HS-5 (cell line): ENCODE data around the gene BMPER.
A peak's percentile ranks its signal among the peaks of the same experiment; 100 is the strongest.
"Not testable (repeated sequence)": the region's sequence is repeated elsewhere in the genome, so short reads cannot be mapped to it uniquely, and the experiment has no call there.

Source experiments
- DNase-seq: peaks from one replicate; pipeline ENCODE4 v3.0.0-alpha.2; 2012; ENCODE audit warnings: low read depth

BMPER gene

GRCh38 chr7:34138483-34138882 lies 233.1 kb downstream of the BMPER start:
- no peak for DNase-seq

DNA sequence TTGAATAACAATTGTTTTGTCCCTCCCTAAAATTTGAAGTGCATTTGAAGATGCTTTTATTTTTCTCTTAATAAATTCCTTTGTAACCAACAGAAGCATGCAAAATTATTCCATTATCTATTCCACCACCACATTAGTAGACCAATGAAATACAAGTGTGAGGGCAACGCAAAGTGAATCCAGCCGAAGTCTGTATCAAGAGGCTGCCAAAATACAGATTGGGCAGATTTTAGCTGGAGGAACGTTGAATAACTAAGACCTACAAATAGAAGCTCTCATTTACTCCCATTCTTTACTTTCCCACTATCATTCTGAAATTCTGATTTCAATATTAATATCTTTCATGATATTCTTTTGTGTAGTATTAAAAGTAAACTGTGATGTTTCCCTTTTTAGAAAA lies 233.7 kb downstream of the BMPER start:
- no peak for DNase-seq

- no peak for DNase-seq
These were observed 234.7 kb downstream of the BMPER start for GRCh38 chr7:34140066-34140465.

DNA sequence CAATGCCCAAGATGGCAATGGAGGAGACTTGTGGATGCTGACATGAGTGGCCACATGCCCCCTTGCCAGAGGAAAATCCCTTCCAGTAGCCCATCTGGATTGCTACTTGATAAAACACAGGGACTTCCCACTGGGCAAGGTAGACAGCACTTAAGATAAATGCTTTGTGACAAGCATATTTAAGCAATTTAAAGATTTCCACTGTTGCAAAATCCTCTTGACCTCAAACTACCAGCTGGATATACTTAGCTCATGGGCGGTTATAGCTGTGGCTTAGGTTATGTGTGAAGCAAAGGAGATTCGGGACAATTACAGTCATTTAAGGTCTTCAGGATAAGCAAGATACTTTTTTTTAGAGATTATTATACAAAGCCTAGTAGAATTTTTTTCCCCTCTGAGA lies 238.1 kb downstream of the BMPER start:
- peak; percentile 52 for DNase-seq

GRCh38 chr7:34145603-34146002 lies 240.3 kb downstream of the BMPER start:
- no peak for DNase-seq

- no peak for DNase-seq
These were observed 248.4 kb downstream of the BMPER start for GRCh38 chr7:34153656-34154270.

DNA sequence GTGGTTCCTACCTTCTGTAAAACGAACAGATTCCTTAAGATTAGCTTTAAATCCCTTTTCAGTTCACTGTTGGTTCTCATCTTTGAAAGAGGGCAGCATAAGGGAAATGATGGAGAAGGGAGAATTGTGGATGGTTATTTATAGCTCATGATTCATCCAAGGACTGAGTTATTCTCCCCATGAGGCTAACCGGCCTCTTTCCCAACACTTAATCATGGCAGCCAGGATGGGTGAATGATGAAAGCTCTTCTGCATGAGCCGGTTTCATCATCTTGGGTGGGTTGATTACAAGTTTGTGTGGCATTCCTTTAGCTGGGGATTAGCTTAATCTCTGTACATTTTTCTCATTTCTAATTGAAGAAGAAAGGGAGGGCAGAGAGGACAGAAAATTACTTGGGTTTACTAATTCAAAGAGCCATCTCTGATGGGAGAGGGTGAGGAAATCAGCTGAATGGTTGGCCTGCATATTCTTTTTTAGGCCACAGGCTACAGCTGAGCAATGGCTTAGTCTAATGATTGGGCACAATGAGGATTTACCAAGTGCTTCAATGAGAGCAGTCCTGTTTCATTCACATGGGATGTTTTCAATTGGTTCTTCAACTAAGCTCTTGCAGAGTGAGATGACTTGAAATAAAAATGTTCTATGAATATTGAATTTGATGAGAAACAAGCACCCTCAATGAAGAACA lies 250.0 kb downstream of the BMPER start:
- peak; percentile 90 for DNase-seq

GRCh38 chr7:34156336-34156735 lies 251.0 kb downstream of the BMPER start:
- no peak for DNase-seq

GRCh38 chr7:34157137-34157536 lies 251.8 kb downstream of the BMPER start:
- DNase-seq = no peak

DNA sequence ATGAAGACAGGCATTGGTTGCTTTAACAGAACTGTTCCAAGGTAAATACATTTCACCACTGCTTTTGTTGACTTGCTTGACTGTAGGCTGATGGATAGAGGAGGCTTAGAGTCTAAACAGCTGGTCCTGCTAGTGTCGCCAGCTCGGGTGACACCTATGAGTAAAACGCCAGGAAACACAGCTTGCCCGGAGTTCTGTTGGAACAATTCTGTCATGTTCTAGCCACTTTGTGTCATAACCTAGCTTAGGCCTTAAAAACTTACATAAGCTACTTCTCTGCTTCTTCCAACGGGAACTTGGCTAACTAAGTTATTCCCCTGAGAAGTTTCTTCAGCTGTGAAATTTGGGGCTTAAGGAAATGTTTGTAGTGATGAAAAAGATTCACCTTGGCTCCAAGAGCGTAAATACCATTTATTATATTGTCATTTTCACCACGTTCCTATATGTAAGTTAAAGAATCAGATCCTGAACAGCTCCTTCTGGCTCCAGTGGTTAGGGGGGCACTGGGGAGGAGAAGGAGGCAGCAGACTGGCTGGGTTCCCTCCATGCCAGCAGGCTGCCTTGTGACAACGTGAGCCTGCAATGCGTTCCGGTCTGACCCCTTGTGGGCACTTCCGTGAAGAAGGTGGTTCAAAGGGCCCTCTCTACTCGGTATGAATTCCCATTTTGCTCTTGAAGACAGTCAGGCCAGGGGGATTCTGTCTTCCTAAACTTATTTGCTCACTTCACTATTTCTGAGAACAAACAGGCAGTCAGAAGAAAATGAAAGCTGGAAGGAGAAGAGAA lies 253.2 kb downstream of the BMPER start:
- no peak for DNase-seq

DNA sequence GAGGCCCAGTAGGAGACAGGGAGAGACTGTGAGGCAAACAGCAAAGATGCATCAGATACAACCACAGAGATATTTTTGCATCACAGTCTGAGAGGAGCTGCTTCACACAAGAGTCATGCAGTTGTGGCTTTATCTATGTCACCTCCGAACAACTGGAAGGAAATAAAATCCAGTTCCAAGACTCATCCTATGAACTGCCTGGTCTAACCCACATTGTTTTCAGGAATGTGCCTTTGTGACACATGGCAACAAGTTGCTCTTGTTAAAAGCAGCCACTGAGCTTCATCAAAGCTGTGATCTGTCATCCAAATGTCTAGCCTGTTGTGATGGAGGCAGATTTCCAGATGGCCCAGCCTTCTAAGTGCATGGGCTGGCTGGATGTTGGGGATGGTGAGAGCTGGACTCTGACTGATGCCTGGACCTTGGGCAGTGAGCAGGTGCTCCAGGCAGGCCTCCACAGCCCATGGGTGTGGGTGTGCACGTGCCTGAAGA lies 255.0 kb downstream of the BMPER start:
- peak; percentile 93 for DNase-seq

GRCh38 chr7:34162027-34162565 lies 256.8 kb downstream of the BMPER start:
- no peak for DNase-seq

DNA sequence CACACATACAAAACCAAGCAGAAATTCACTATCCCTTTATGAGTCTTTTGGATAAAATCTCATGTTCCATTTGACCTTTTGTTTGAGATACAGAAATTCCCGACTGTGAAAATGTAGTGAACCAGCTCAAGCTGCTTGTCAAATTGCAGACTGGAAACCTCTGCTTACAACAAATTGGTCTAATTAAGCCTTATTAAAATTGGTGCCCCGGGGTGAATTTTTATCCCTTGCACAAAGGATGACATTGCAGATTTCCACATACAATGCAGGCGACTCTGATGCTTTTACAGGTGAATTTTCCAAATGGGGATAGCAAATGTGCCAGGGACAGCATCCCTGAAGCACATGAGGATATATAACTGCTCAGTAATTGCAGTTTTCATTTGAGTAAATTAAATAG lies 257.3 kb downstream of the BMPER start:
- no peak for DNase-seq

DNA sequence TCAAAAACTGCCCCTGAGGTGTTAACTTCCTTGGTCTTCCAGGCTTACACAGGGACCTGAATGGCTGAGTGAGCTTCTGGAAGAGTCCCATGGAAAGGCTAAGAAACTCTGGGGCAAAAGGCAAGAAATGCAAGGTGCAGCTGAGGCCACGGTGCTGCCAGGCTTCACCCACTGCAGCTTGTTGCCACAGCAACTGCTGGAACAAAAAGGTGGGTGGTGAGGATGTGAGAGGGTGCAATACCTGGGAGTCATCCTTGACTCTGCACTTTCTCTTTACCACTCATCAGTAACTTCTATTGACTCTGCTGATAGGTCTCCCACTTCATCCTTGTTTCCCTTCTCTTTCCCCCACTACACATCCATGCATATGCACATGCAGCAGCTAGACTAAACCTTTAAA lies 258.6 kb downstream of the BMPER start:
- no peak for DNase-seq

- no peak for DNase-seq
These were observed 260.1 kb downstream of the BMPER start for GRCh38 chr7:34165466-34165865.

DNA sequence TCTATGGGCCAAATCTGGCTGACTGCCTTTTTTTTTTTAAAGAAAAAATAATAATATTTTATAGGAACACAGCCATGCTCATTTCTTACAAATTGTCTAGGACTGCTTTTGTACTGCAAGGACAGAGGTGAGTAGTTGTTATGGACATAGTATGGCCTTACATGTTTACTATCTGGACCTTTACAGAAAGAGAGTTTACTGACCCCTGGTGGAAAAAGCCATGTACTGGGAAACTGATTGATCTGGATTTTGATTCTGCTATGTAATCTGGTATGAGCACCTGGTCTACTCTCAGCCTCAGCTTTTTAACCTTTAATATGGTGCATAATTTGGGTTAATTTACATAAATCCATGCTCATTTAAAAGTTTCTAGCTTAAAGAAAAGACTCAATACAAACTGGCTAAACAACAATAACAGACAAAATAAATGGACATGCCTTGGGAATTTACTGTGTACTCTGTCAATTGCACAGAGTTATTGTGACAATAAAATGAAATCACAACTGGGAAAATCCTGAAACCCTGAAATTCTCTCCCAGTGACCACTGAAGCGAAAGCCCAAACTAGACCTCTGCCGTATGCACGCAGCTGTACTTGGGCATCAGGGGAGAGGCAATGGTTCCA lies 260.7 kb downstream of the BMPER start:
- DNase-seq = no peak

GRCh38 chr7:34168013-34168412 lies 262.7 kb downstream of the BMPER start:
- DNase-seq = no peak

DNA sequence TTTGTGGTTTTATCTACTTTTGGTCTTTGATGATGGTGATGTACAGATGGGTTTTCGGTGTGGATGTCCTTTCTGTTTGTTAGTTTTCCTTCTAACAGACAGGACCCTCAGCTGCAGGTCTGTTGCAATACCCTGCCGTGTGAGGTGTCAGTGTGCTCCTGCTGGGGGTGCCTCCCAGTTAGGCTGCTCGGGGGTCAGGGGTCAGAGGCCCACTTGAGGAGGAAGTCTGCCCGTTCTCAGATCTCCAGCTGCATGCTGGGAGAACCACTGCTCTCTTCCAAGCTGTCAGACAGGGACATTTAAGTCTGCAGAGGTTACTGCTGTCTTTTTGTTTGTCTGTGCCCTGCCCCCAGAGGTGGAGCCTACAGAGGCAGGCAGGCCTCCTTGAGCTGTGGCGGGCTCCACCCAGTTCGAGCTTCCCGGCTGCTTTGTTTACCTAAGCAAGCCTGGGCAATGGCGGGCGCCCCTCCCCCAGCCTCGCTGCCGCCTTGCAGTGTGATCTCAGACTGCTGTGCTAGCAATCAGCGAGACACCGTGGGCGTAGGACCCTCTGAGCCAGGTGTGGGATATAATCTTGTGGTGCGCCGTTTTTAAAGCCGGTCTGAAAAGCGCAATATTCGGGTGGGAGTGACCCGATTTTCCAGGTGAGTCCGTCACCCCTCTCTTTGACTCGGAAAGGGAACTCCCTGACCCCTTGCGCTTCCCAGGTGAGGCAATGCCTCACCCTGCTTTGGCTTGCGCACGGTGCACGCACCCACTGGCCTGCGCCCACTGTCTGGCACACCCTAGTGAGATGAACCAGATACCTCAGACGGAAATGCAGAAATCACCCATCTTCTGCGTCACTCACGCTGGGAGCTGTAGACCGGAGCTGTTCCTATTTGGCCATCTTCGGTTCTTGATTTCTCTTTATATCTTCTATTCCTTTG lies 269.6 kb downstream of the BMPER start:
- DNase-seq = not testable (repeated sequence)

- DNase-seq = no peak
These were observed 270.5 kb downstream of the BMPER start for GRCh38 chr7:34175837-34176236.

DNA sequence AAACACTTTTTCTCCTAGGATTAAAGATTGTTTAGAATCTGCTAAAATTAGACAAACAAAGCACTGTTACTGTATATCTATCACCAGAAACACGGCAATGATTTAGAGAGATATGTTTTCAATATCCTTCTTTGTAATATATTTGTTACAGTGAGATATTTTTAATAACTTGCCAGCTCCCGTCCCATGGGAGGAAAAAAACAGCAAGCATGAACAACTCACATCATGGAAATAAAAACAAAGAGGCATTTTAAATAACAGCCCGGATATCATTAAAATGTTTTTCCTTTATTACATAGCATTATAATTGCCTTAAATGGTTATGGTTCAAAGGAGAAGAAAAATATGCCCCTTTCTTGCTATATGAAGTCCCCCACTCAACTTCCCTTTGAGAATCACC lies 272.1 kb downstream of the BMPER start:
- no peak for DNase-seq

GRCh38 chr7:34181271-34181958 lies 276.1 kb downstream of the BMPER start:
- no peak for DNase-seq
